Measurements from ENCODE around the gene LCE1F. TPM values are rescaled to one million over a fixed set of nuclear protein-coding genes. Genes with fewer than 3 reads are reported as not detected.

Gene LCE1F
- total and polyA plus RNA-seq, 4 donors, result not detected

DNA sequence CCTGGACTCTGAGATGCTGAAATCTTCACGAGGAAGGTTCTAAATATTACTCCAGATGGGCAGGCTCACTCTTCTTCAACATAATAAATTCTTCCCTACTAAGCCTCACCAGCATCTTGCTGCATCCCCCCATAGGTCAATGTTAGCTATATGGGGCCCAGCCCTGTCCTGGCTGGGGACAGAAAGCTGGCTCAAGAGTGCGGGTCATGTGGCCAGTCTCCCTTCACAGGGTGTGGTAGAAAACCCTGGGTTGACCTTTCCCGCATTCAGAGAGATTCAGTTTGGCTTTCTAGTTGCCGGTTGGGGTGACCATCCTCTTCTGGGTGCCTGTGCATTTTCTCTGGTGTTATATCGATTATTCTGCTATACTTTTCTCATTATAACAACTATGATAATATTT lies 36.9 kb upstream of the LCE1F start:
- H3K27ac ChIP-seq (ENCODE audit: low read depth in 1 of 2, low read length in 1 of 2), result no peak overlapping the region
- H3K9ac ChIP-seq (ENCODE audit: insufficient read depth in 1 of 2, low read length in 2 of 2), result no peak overlapping the region
- no peak overlapping the region for H3K4me3 ChIP-seq
- WGBS, 2 donors, result 80 to 81% methylated on average over 5 of the region's 5 CpGs
- peaks cover 0 to 2% (median 0%) of the 10 kb centered on the region in 4 donors for H3K9me3 ChIP-seq (ENCODE audit: control insufficient read depth in 4 of 4, insufficient read depth in 3 of 4, low read length in 3 of 4)
- H3K4me1 ChIP-seq (ENCODE audit: control insufficient read depth in 5 of 5, insufficient read depth in 5 of 5, low read length in 5 of 5), result no peaks in the 10 kb centered on the region
- no peak for ATAC-seq (ENCODE audit: insufficient read depth, low FRiP score)
- TF ChIP-seq, protein P1, sequence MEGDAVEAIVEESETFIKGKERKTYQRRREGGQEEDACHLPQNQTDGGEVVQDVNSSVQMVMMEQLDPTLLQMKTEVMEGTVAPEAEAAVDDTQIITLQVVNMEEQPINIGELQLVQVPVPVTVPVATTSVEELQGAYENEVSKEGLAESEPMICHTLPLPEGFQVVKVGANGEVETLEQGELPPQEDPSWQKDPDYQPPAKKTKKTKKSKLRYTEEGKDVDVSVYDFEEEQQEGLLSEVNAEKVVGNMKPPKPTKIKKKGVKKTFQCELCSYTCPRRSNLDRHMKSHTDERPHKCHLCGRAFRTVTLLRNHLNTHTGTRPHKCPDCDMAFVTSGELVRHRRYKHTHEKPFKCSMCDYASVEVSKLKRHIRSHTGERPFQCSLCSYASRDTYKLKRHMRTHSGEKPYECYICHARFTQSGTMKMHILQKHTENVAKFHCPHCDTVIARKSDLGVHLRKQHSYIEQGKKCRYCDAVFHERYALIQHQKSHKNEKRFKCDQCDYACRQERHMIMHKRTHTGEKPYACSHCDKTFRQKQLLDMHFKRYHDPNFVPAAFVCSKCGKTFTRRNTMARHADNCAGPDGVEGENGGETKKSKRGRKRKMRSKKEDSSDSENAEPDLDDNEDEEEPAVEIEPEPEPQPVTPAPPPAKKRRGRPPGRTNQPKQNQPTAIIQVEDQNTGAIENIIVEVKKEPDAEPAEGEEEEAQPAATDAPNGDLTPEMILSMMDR (IDR thresholded peaks at IDR 0.05; ENCODE audit: control extremely low read depth, extremely low read depth), result no peak
- no peaks in the 10 kb centered on the region for H3K36me3 ChIP-seq (ENCODE audit: control insufficient read depth in 4 of 4, insufficient read depth in 4 of 4, low read length in 4 of 4)
- H3K27me3 ChIP-seq (ENCODE audit: control insufficient read depth in 3 of 3, insufficient read depth in 3 of 3, low read length in 2 of 3), result no peaks in the 10 kb centered on the region
- no peak for DNase-seq

DNA sequence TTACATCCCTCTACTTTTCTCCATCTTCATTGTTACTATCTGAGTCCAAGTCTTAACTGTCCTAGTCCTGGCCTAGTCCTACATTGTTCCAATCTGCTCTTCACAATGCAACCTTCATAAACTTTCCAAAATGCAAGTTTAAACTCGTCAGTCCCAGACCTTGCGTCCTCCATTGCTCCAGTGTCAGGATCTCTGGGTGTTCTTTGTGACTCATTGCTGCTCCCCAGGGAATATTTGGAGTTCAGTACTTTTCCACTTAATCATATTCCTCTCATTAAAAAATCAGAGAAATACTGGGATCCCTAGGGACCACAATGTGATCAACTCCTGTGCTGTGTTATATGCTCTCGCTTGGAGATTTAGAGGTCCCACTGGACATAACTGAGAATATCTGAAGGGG lies 35.1 kb upstream of the LCE1F start:
- Histone ChIP-seq H3K4me3 (no peak overlapping the region), H3K27me3 (ENCODE audit: control insufficient read depth in 3 of 3, insufficient read depth in 3 of 3, low read length in 2 of 3) (no peaks in the 10 kb centered on the region), H3K4me1 (ENCODE audit: control insufficient read depth in 5 of 5, insufficient read depth in 5 of 5, low read length in 5 of 5) (no peaks in the 10 kb centered on the region), H3K9me3 (ENCODE audit: control insufficient read depth in 4 of 4, insufficient read depth in 3 of 4, low read length in 3 of 4) (peaks cover 0 to 2% (median 0%) of the 10 kb centered on the region in 4 donors), H3K9ac (ENCODE audit: insufficient read depth in 1 of 2, low read length in 2 of 2) (no peak overlapping the region), H3K27ac (ENCODE audit: low read depth in 1 of 2, low read length in 1 of 2) (no peak overlapping the region), H3K36me3 (ENCODE audit: control insufficient read depth in 4 of 4, insufficient read depth in 4 of 4, low read length in 4 of 4) (no peaks in the 10 kb centered on the region)
- DNase-seq (no peak), ATAC-seq (ENCODE audit: insufficient read depth, low FRiP score) (no peak)
- TF ChIP-seq, protein P1 (IDR thresholded peaks at IDR 0.05; ENCODE audit: control extremely low read depth, extremely low read depth), result no peak
- WGBS, 2 donors, result 84 to 92% methylated on average over 3 of the region's 3 CpGs

DNA sequence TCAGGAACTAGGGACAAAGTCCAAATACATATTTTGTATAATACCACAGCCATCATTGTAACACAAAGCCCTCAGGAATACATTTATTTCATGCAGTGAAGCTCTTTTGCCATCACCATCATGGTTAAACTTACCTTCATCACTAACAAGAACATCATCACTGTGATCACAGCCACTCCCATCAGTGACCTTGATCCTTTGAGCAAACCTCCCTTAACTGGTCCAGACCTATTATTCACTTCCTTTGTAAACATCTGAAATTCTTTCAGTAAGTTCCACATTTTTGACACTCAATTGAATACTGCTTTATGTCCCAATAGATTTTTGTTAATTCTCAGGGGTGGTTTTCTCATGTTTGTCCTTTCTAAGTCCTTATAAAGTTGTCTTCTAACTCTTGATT lies 33.3 kb upstream of the LCE1F start:
- H3K27ac ChIP-seq (ENCODE audit: low read depth in 1 of 2, low read length in 1 of 2), result no peak overlapping the region
- DNase-seq, result no peak
- no peak for ATAC-seq (ENCODE audit: insufficient read depth, low FRiP score)

More for the DNA sequence above, 33.3 kb upstream of the LCE1F start:
- Histone ChIP-seq H3K9me3 (ENCODE audit: control insufficient read depth in 4 of 4, insufficient read depth in 3 of 4, low read length in 3 of 4) (no peaks in the 10 kb centered on the region), H3K4me3 (no peak overlapping the region), H3K4me1 (ENCODE audit: control insufficient read depth in 5 of 5, insufficient read depth in 5 of 5, low read length in 5 of 5) (no peaks in the 10 kb centered on the region), H3K9ac (ENCODE audit: insufficient read depth in 1 of 2, low read length in 2 of 2) (no peak overlapping the region), H3K27me3 (ENCODE audit: control insufficient read depth in 3 of 3, insufficient read depth in 3 of 3, low read length in 2 of 3) (no peaks in the 10 kb centered on the region), H3K36me3 (ENCODE audit: control insufficient read depth in 4 of 4, insufficient read depth in 4 of 4, low read length in 4 of 4) (no peaks in the 10 kb centered on the region)
- TF ChIP-seq, protein P1 (IDR thresholded peaks at IDR 0.05; ENCODE audit: control extremely low read depth, extremely low read depth), result no peak

All from lung (tissue), 12 donors.